HUES6 (cell line): ENCODE results near the gene UBE4A.

ENCODE experiments used
- H3K27ac ChIP-seq: 2 replicates; pipeline ENCODE4 v1.7.0; 2013; ENCODE audit warnings: low read depth, mild to moderate bottlenecking, low read length, inconsistent platforms
- H3K27me3 ChIP-seq: 2 replicates; pipeline ENCODE4 v1.6.1; 2013; ENCODE audit warnings: low read length; ENCODE audit not compliant: control insufficient read depth, insufficient read depth
- H3K36me3 ChIP-seq: 2 replicates; pipeline ENCODE4 v1.6.1; 2013; ENCODE audit warnings: low read length; ENCODE audit not compliant: control insufficient read depth, insufficient read depth
- H3K4me1 ChIP-seq: 2 replicates; pipeline ENCODE4 v1.6.1; 2013; ENCODE audit warnings: low read length; ENCODE audit not compliant: control insufficient read depth, insufficient read depth
- H3K4me3 ChIP-seq: 2 replicates; pipeline ENCODE4 v1.5.1; 2013; ENCODE audit warnings: low read depth, low read length
- H3K9ac ChIP-seq: one replicate; pipeline ENCODE4 v1.6.1; 2013; ENCODE audit warnings: mild to moderate bottlenecking, low read length
- H3K9me3 ChIP-seq: 2 replicates; pipeline ENCODE4 v1.6.1; 2013; ENCODE audit warnings: low read depth, low read length; ENCODE audit not compliant: control insufficient read depth, insufficient read depth

Gene UBE4A

GRCh38 chr11:118427707-118428106, 68.3 kb downstream of the UBE4A start:
- Histone ChIP-seq H3K27me3 (no peaks in the 10 kb centered on the region), H3K4me1 (peaks cover 7% of the 10 kb centered on the region; the same call in 1 of the 2 replicates), H3K27ac (no peak overlapping the region), H3K36me3 (no peaks in the 10 kb centered on the region), H3K9me3 (no peaks in the 10 kb centered on the region), H3K9ac (no peak overlapping the region), H3K4me3 (no peak overlapping the region)

- Histone ChIP-seq H3K9me3 (no peaks in the 10 kb centered on the region), H3K9ac (no peak overlapping the region), H3K27me3 (peaks cover 7% of the 10 kb centered on the region), H3K36me3 (no peaks in the 10 kb centered on the region), H3K27ac (no peak overlapping the region), H3K4me3 (no peak overlapping the region), H3K4me1 (peaks cover 9% of the 10 kb centered on the region)
Measured at GRCh38 chr11:118430956-118431355, 71.6 kb downstream of the UBE4A start.

- no peak overlapping the region for H3K27ac ChIP-seq
- H3K9me3 ChIP-seq, result no peaks in the 10 kb centered on the region
- H3K27me3 ChIP-seq, result peaks cover 7% of the 10 kb centered on the region
- peak overlapping the region; percentile 67 for H3K4me3 ChIP-seq
- H3K9ac ChIP-seq, result peak overlapping the region; percentile 78
- peaks cover 9% of the 10 kb centered on the region for H3K4me1 ChIP-seq
- 0 out of 2 replicates have a peak, but pooled peaks cover under 1% of the 10 kb centered on the region for H3K36me3 ChIP-seq
Measured at GRCh38 chr11:118434123-118434552, 74.7 kb downstream of the UBE4A start.

GRCh38 chr11:118434553-118435289, 75.3 kb downstream of the UBE4A start:
- H3K4me3 ChIP-seq, result peak overlapping the region; percentile 67
- peak overlapping the region; percentile 78 for H3K9ac ChIP-seq
- peak overlapping the region; percentile 68; the same call in 1 of the 2 replicates for H3K27ac ChIP-seq
- H3K9me3 ChIP-seq, result no peaks in the 10 kb centered on the region
- peaks cover 9% of the 10 kb centered on the region for H3K4me1 ChIP-seq
- H3K27me3 ChIP-seq, result peaks cover 7% of the 10 kb centered on the region
- H3K36me3 ChIP-seq, result 0 out of 2 replicates have a peak, but pooled peaks cover 6% of the 10 kb centered on the region

- no peaks in the 10 kb centered on the region for H3K9me3 ChIP-seq
- H3K27me3 ChIP-seq, result peaks cover 7% of the 10 kb centered on the region
- H3K36me3 ChIP-seq, result 0 out of 2 replicates have a peak, but pooled peaks cover 11% of the 10 kb centered on the region
- peak overlapping the region; percentile 67 for H3K4me3 ChIP-seq
- peak overlapping the region; percentile 68; the same call in 1 of the 2 replicates for H3K27ac ChIP-seq
- peak overlapping the region; percentile 78 for H3K9ac ChIP-seq
- H3K4me1 ChIP-seq, result peaks cover 14% of the 10 kb centered on the region
Measured at GRCh38 chr11:118435290-118435892, 76.0 kb downstream of the UBE4A start.

- peak within 1 kb of the TSS; percentile 78 for H3K9ac ChIP-seq
- peak within 1 kb of the TSS; percentile 93 for H3K4me3 ChIP-seq
Measured at GRCh38 chr11:118435893-118436624, 76.7 kb downstream of the UBE4A start, which contains the start of gene KMT2A. TSS of gene KMT2A (plus strand) at chr11:118436492. CDS start at chr11:118436513, 21 bp downstream.

GRCh38 chr11:118436639-118437207, 77.3 kb downstream of the UBE4A start:
- no peak overlapping the region; the same call in 1 of the 2 replicates for H3K27ac ChIP-seq
- H3K9me3 ChIP-seq, result no peaks in the 10 kb centered on the region
- peak overlapping the region; percentile 76 for H3K9ac ChIP-seq
- peaks cover 7% of the 10 kb centered on the region for H3K27me3 ChIP-seq
- 0 out of 2 replicates have a peak, but pooled peaks cover 11% of the 10 kb centered on the region for H3K36me3 ChIP-seq
- H3K4me1 ChIP-seq, result peaks cover 20% of the 10 kb centered on the region
- peak overlapping the region; percentile 93 for H3K4me3 ChIP-seq

More at GRCh38 chr11:118435893-118436624, 76.7 kb downstream of the UBE4A start, which contains the start of gene KMT2A:
- Histone ChIP-seq H3K9me3 (no peaks in the 10 kb centered on the region), H3K27me3 (peaks cover 7% of the 10 kb centered on the region), H3K27ac (peak within 1 kb of the TSS; percentile 68; the same call in 1 of the 2 replicates), H3K36me3 (0 out of 2 replicates have a peak, but pooled peaks cover 11% of the 10 kb centered on the region), H3K4me1 (peaks cover 14% of the 10 kb centered on the region)

- H3K4me3 ChIP-seq, result peak overlapping the region; percentile 93
- peaks cover 28% of the 10 kb centered on the region for H3K4me1 ChIP-seq
- H3K9me3 ChIP-seq, result no peaks in the 10 kb centered on the region
- H3K27me3 ChIP-seq, result peaks cover 7% of the 10 kb centered on the region
- no peak overlapping the region for H3K27ac ChIP-seq
- H3K9ac ChIP-seq, result peak overlapping the region; percentile 76
- 0 out of 2 replicates have a peak, but pooled peaks cover 11% of the 10 kb centered on the region for H3K36me3 ChIP-seq
Measured at GRCh38 chr11:118437208-118438125, 78.1 kb downstream of the UBE4A start.

- H3K4me3 ChIP-seq, result peak overlapping the region; percentile 93
- H3K27me3 ChIP-seq, result peaks cover 7% of the 10 kb centered on the region
- 0 out of 2 replicates have a peak, but pooled peaks cover 11% of the 10 kb centered on the region for H3K36me3 ChIP-seq
- no peaks in the 10 kb centered on the region for H3K9me3 ChIP-seq
- peak overlapping the region; percentile 62 for H3K9ac ChIP-seq
- H3K4me1 ChIP-seq, result peaks cover 31% of the 10 kb centered on the region
- no peak overlapping the region for H3K27ac ChIP-seq
Measured at GRCh38 chr11:118438314-118438931, 79.0 kb downstream of the UBE4A start.
